Measurements from ENCODE around the gene NFATC1.

Gene NFATC1

DNA sequence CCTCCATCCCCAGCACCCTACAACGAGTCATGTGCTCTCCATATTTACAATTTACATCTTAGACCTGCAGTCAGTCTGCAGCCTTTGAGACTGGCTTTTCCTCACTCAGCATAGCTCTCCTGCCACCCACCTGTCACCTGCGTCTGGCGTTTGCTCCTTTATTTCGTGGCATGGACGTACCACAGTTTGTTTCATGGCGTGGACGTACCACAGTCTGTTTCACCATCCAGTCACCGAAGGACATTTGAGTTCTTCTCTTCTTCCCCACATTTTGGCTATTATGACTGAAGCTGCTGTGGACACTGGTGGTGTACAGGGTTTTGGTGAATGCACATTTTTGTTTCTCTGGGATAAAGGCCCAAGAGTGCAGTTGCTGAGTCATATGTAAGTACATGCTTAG, 142.0 kb downstream of the NFATC1 start:
- H3K4me3 ChIP-seq (ENCODE audit: low read length): no peak overlapping the region
- TF ChIP-seq, protein P1, sequence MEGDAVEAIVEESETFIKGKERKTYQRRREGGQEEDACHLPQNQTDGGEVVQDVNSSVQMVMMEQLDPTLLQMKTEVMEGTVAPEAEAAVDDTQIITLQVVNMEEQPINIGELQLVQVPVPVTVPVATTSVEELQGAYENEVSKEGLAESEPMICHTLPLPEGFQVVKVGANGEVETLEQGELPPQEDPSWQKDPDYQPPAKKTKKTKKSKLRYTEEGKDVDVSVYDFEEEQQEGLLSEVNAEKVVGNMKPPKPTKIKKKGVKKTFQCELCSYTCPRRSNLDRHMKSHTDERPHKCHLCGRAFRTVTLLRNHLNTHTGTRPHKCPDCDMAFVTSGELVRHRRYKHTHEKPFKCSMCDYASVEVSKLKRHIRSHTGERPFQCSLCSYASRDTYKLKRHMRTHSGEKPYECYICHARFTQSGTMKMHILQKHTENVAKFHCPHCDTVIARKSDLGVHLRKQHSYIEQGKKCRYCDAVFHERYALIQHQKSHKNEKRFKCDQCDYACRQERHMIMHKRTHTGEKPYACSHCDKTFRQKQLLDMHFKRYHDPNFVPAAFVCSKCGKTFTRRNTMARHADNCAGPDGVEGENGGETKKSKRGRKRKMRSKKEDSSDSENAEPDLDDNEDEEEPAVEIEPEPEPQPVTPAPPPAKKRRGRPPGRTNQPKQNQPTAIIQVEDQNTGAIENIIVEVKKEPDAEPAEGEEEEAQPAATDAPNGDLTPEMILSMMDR (conservative IDR thresholded peaks at IDR 0.05; ENCODE audit: low read depth, low read length): no peak
- DNase-seq (ENCODE audit: low read depth): no peak

DNA sequence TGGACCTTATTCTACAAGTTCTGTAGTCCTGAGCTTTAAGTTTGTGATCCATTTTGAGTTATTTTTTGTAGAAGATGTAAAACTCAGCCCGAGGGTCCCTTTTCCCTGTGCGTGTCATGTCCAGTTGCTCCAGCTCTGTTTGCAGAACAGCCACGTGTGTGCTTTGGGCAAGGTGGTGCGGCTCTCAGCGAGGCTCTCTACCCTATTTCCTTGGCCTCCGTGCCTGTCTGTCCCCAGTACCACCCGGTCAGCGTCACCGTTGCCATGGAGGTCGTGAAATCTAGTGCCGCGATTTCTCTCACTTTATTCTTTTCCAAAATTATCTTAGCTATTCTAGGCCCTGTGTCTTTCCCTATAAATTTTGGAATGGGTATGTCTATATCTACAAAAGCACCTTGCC, 142.9 kb downstream of the NFATC1 start:
- TF ChIP-seq, protein P1 (conservative IDR thresholded peaks at IDR 0.05; ENCODE audit: low read depth, low read length): no peak
- no peak for DNase-seq (ENCODE audit: low read depth)
- no peak overlapping the region for H3K4me3 ChIP-seq (ENCODE audit: low read length)

DNA sequence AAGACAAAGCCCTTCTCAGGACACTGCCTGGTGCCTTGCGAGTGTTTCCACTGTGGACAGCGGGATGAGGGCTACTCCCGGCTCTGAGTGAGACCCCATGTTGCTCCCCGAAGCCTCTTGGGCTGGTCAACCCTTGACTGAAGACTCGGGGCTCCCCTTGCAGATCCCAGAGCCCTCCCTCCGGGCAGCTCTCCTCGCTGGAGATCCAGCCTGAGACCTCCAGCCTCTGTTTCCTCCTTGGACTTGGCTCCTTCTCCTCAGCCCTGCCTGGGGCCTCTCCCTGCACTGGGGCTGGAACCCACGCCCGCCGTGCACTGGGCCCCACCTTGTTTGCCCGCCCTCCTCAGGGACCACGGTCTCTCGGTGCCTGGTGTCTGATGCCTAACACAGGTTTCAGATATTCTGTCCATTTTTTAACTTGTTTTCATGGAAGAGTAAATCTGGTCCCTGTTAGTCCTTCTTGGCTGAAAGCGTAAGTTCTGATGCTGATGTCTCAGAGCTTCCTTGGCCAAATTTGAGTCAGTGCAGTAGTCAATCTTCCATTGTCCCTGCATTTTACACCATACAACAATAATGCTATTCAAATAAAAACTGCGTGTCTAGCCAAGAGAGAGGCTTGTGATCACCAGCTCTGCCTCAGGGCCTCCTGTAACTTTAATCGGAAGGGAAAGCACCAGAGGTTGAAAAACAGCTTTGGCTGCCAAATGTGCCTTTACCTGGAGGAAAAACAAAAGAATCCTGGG, 144.6 kb downstream of the NFATC1 start:
- H3K4me3 ChIP-seq (ENCODE audit: low read length): no peak overlapping the region
- DNase-seq (ENCODE audit: low read depth): no peak

DNA sequence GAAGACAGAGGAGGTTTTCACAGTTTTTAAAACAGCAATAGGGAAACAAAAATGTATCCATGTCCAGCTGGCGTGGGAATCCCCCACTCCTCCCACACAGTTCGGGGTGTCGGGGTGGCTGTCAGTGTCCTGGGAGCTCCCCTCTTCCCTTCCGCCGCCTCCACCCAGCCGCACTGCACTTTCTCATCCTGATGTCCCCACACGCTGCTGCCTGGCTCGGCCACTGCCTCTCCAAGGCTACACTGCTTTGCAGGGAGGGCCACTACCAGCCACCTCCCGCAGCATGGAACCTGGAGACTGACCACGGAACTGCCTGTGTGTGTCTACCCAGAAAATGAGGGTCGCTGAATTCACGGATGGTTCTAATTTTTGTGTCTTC, 145.2 kb downstream of the NFATC1 start:
- TF ChIP-seq, protein P1 (conservative IDR thresholded peaks at IDR 0.05; ENCODE audit: low read depth, low read length): no peak
- DNase-seq (ENCODE audit: low read depth): no peak
- no peak overlapping the region for H3K4me3 ChIP-seq (ENCODE audit: low read length)

More for the DNA sequence above, 144.6 kb downstream of the NFATC1 start:
- TF ChIP-seq, protein P1 (conservative IDR thresholded peaks at IDR 0.05; ENCODE audit: low read depth, low read length): no peak

DNA sequence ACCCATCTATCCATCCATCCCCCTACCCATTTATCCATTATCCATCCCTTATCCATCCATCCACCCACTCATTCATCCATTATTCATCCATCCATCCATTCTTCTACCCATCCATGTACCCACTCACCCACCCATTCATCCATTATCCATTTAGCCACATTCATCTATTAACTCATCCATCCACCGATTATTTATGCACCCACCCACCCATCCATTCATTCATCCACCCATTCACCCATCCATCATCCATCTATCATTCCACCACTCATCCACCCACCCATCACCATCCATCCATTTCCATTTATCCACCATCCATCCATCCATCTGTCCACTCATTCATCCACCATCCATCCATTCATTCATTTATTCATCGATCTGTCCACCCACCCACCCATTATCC, 146.5 kb downstream of the NFATC1 start:
- TF ChIP-seq, protein P1 (conservative IDR thresholded peaks at IDR 0.05; ENCODE audit: low read depth, low read length): no peak
- no peak for DNase-seq (ENCODE audit: low read depth)
- H3K4me3 ChIP-seq (ENCODE audit: low read length): no peak overlapping the region

DNA sequence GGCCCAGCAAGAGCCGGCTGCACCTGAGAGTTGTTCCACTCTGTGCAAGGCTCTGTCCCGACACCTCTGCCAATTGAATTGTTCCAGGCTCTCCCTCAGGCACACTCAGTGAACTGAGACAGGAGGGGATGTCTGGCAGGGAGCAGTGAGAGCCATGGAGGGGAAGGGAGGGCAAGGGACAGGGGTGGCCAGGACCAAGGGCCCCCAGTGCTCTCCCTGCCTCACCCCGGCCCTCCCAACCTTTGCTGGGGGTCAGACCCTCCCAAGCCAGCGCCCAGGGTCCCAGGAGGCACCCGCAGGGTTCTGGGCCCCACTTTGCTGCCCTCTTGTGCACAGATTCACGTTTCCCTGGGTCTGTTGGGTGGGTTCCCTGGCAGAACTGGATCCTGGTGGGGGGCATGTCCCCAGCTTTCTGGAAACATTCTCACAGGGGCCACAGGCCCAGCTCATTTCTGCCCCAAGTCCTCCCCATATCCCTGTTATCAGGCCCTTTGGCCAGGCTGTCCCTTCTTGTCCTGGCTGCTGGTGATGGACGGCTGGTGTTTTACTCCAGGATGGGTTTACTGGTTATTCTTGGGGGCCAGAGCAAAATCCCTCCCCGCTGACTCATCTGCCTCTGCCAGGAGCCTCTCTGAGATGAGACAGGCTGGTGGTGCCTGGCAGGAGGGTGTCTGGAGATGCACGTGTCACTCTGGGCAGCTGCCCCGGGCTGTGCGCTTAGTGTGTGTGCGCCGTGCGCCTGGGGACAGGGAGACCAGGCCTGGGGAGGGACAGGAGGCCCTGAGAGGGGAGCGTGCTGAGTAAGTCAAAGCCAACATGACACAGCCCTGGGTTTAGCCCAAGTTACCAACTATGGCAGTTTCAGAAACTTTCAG, 147.4 kb downstream of the NFATC1 start:
- TF ChIP-seq, protein P1 (conservative IDR thresholded peaks at IDR 0.05; ENCODE audit: low read depth, low read length): no peak
- H3K4me3 ChIP-seq (ENCODE audit: low read length): no peak overlapping the region
- peak; percentile 27 for DNase-seq (ENCODE audit: low read depth)
